OCI-LY7 (cell line): ENCODE measurements around the gene MSL1. TPM values are rescaled to one million over a fixed set of nuclear protein-coding genes. Genes with fewer than 3 reads are reported as not detected.
A peak's percentile ranks its signal among the peaks of the same experiment; 100 is the strongest.

Experiments
- BruUV-seq: library from RNA; stranded (reverse); fragments of 400-500 nt; replicated peaks from 2 replicates; lab custom pipeline; 2021; lab: Mats Ljungman, UMichigan
- CTCF ChIA-PET: fragments of 300-600 bp; sonication (Branson Sonifier 250); formaldehyde crosslinking; loops from one replicate; lab custom pipeline; 2022; ENCODE audit warnings: antibody characterized with exemption; ENCODE audit not compliant: unreplicated experiment; lab: Charles Lee
- POLR2A ChIA-PET: fragments of 300-600 bp; sonication (Branson Sonifier 250); formaldehyde crosslinking; loops from one replicate; lab custom pipeline; 2022; ENCODE audit warnings: antibody characterized with exemption; lab: Charles Lee
- DNase-seq: peaks from one replicate; pipeline ENCODE4 v3.0.0-alpha.2; 2015; ENCODE audit warnings: low spot score
- H2AFZ ChIP-seq: fragments of 200-600 bp; sonication (generic), shearing (Covaris generic); 2 replicates; pipeline ENCODE4 v1.6.1; 2014; ENCODE audit warnings: mild to moderate bottlenecking, antibody characterized with exemption, low read length, moderate library complexity
- H3K27ac ChIP-seq: fragments of 200-600 bp; sonication (generic); 2 replicates; pipeline ENCODE4 v1.5.1; 2014; ENCODE audit warnings: mixed run types, low read depth, mild to moderate bottlenecking, moderate library complexity, low read length, inconsistent platforms; ENCODE audit not compliant: poor library complexity, severe bottlenecking
- H3K36me3 ChIP-seq: fragments of 200-600 bp; sonication (generic); 2 replicates; pipeline ENCODE4 v1.6.1; 2014; ENCODE audit warnings: mild to moderate bottlenecking, antibody characterized with exemption, low read length, moderate library complexity, mixed read lengths; ENCODE audit not compliant: insufficient read depth
- H3K4me1 ChIP-seq: fragments of 200-600 bp; sonication (generic); 2 replicates; pipeline ENCODE4 v1.5.1; 2014; ENCODE audit warnings: mild to moderate bottlenecking, low read length; ENCODE audit not compliant: insufficient read depth, poor library complexity, severe bottlenecking
- H3K4me2 ChIP-seq: fragments of 200-600 bp; sonication (generic); 2 replicates; pipeline ENCODE4 v1.6.1; 2014; ENCODE audit warnings: mild to moderate bottlenecking, low read length
- H3K4me3 ChIP-seq: fragments of 200-600 bp; sonication (generic); 2 replicates; pipeline ENCODE4 v1.5.1; 2014; ENCODE audit warnings: mild to moderate bottlenecking, low read depth, low read length; ENCODE audit not compliant: poor library complexity, severe bottlenecking
- H3K79me2 ChIP-seq: fragments of 200-600 bp; sonication (generic); 2 replicates; pipeline ENCODE4 v1.6.1; 2016; ENCODE audit warnings: low read depth, mild to moderate bottlenecking, low read length, moderate library complexity, mixed read lengths; ENCODE audit not compliant: insufficient read depth
- H3K9me2 ChIP-seq: fragments of 200-600 bp; sonication (generic); 2 replicates; pipeline ENCODE4 v1.6.1; 2016; ENCODE audit warnings: mild to moderate bottlenecking, low read length, mixed read lengths; ENCODE audit not compliant: insufficient read depth
- H3K9me3 ChIP-seq: fragments of 200-600 bp; sonication (generic); 2 replicates; pipeline ENCODE4 v1.6.1; 2014; ENCODE audit warnings: mild to moderate bottlenecking, mixed run types, low read length, mixed read lengths
- H4K20me1 ChIP-seq: fragments of 200-600 bp; sonication (generic); 2 replicates; pipeline ENCODE4 v1.6.1; 2014; ENCODE audit warnings: mild to moderate bottlenecking, antibody characterized with exemption, low read length, moderate library complexity, mixed read lengths; ENCODE audit not compliant: insufficient read depth
- CTCF ChIP-seq: fragments of 200-600 bp; sonication (generic); conservative IDR thresholded peaks from 2 replicates; pipeline ENCODE4 v1.5.1; 2014; ENCODE audit warnings: mild to moderate bottlenecking, antibody characterized with exemption, low read length, moderate library complexity, mixed read lengths
- EZH2phosphoT487 ChIP-seq: fragments of 200-600 bp; sonication (generic); IDR thresholded peaks from 2 replicates; pipeline ENCODE4 v1.6.1; 2018; ENCODE audit warnings: low read depth, borderline replicate concordance, mild to moderate bottlenecking, mixed run types, antibody characterized with exemption, low read length, moderate library complexity, mixed read lengths
- intact Hi-C: fragments of 100-400 bp; cut with micrococcal nuclease; formaldehyde crosslinking; loops from one replicate; pipeline ENCODE4 v1.10.0; 2022; ENCODE audit not compliant: unreplicated experiment
- total RNA-seq, 2 experiments: library from RNA; depleted of rRNA in 1 of 2; stranded (reverse); fragments of >200 nt in 1 of 2; shearing (Covaris generic) in 1 of 2; gene quantifications; 2 replicates each; pipeline ENCODE4 v1.2.3, GENCODE V29; 2014 to 2022

Gene MSL1
- total RNA-seq, 2 experiments from 2014 or later: 95.4 to 97.2 TPM

- H3K4me1 ChIP-seq: peaks cover 49% of the 10 kb centered on the region
- H3K79me2 ChIP-seq: peaks cover 16% of the 10 kb centered on the region; the same call in 1 of the 2 replicates
- no peak overlapping the region; the same call in 1 of the 2 replicates for H2AFZ ChIP-seq
- H4K20me1 ChIP-seq: no peaks in the 10 kb centered on the region
- TF ChIP-seq EZH2phosphoT487 (no peak), CTCF (no peak)
- no peaks in the 10 kb centered on the region for H3K9me3 ChIP-seq
- POLR2A ChIA-PET: interaction anchor here (0.6 kb wide), 1 partner anchor 46 kb away, joined by 4 read pairs; no protein-coding TSS in a partner anchor
- H3K4me2 ChIP-seq: peak overlapping the region; percentile 49
- peak overlapping the region; percentile 60 for H3K27ac ChIP-seq
- H3K36me3 ChIP-seq: peaks cover 49% of the 10 kb centered on the region
- no TSS peak for BruUV-seq
- no peaks in the 10 kb centered on the region for H3K9me2 ChIP-seq
- intact Hi-C loops: no loop called here
- CTCF ChIA-PET: no interaction called here
- no peak overlapping the region for H3K4me3 ChIP-seq
- peak; percentile 77 for DNase-seq
Observed at GRCh38 chr17:40095944-40096791, 25.6 kb upstream of the MSL1 start.

GRCh38 chr17:40097087-40097486 lies 24.7 kb upstream of the MSL1 start:
- Histone ChIP-seq H3K4me2 (peak overlapping the region; percentile 49; the same call in 1 of the 2 replicates), H3K4me1 (peaks cover 52% of the 10 kb centered on the region), H3K9me3 (no peaks in the 10 kb centered on the region), H3K36me3 (peaks cover 46% of the 10 kb centered on the region), H4K20me1 (no peaks in the 10 kb centered on the region), H3K27ac (peak overlapping the region; percentile 60), H3K4me3 (no peak overlapping the region), H3K79me2 (peaks cover 16% of the 10 kb centered on the region; the same call in 1 of the 2 replicates), H2AFZ (no peak overlapping the region), H3K9me2 (no peaks in the 10 kb centered on the region)
- intact Hi-C loops: no loop called here
- BruUV-seq: no TSS peak
- CTCF ChIA-PET: no interaction called here
- no peak for DNase-seq
- POLR2A ChIA-PET: interaction anchor here (0.6 to 4.8 kb wide), 2 partner anchors 15 to 222 kb away, joined by 3 to 52 read pairs; no protein-coding TSS in a partner anchor
- TF ChIP-seq CTCF (no peak), EZH2phosphoT487 (no peak)
